Measurements from ENCODE around the gene ACACB.

Gene ACACB

DNA sequence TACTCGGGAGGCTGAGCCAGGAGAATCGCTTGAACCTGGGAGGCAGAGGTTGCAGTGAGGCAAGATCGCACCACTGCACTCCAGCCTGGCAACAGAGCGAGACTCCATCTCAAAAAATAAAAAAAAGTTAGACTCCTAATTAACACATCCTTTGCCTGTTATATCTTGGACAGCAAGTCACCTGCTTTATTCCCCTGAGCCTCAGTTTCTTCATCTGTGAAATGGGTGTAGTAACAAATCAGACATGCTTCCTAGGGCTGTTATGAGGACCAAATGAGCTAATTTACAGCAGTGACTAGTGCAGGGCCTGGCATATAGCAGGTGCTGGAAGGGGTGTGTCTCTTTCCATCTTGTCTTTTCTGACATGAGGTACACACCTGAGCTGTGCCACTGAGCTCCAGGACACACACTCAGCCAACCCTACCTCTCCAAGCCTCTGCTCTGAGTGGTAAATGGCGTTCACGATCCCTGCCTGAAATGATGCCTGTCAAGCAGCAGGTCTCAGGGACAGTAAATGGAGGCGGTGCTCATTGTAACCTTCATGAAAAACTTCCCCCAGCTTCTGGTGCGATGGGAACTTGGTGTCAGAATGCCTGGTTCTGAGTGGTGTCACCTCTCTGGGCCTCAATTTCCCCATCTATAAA, 161.0 kb downstream of the ACACB start:
- TF ChIP-seq, protein P1, sequence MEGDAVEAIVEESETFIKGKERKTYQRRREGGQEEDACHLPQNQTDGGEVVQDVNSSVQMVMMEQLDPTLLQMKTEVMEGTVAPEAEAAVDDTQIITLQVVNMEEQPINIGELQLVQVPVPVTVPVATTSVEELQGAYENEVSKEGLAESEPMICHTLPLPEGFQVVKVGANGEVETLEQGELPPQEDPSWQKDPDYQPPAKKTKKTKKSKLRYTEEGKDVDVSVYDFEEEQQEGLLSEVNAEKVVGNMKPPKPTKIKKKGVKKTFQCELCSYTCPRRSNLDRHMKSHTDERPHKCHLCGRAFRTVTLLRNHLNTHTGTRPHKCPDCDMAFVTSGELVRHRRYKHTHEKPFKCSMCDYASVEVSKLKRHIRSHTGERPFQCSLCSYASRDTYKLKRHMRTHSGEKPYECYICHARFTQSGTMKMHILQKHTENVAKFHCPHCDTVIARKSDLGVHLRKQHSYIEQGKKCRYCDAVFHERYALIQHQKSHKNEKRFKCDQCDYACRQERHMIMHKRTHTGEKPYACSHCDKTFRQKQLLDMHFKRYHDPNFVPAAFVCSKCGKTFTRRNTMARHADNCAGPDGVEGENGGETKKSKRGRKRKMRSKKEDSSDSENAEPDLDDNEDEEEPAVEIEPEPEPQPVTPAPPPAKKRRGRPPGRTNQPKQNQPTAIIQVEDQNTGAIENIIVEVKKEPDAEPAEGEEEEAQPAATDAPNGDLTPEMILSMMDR (IDR thresholded peaks at IDR 0.05) = no peak
- Histone ChIP-seq H3K27ac (no peak overlapping the region), H3K4me3 (ENCODE audit: low read depth in 1 of 2, low read length in 1 of 2) (no peak overlapping the region), H3K4me1 (ENCODE audit: control insufficient read depth in 1 of 2, insufficient read depth in 1 of 2, low read depth in 1 of 2, low read length in 1 of 2) (peaks cover 11 to 14% of the 10 kb centered on the region in 2 experiments), H3K27me3 (peaks cover 9% of the 10 kb centered on the region), H3K9me3 (no peaks in the 10 kb centered on the region), H3K36me3 (no peaks in the 10 kb centered on the region)

DNA sequence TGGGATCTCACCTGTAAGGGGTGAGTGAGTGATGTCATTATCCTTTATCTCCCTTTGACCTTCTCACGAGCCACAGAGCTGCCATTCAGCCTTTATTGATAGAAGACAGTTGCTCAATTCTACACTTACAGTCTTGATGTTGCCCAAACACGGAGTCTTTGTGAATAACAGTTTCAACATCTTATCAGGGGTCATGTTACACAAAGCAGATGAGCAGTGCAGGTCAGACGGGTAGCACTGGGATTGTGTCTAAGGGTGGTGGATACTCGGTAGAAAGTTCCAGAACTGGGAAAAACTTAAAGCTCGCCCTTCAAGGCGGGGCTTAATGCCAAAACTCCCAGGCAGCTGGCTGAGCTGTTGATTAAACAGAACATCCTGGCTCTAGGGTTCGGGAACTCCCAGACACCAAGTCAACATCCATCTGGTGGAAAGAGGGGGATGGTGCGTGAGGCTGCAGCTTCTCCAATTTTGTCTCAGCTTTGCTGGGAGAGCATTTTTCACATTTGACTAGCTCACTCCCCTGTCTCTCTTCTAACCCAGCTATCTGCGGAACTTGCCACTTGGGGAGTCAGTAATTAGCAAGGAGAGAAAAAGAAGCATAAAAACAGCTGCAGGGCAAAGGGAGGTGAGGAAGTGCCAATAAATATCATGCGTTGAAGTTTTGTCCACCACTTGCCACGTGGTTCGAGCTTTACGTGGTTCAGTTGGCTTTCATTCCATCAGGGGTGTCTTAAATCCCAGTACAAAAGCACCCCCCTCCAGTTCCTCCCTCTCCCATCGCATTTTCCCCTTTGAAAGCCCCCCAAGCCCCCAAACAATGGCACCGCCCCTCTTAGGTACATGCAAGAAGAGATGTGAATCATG, 161.7 kb downstream of the ACACB start:
- no peaks in the 10 kb centered on the region for H3K36me3 ChIP-seq
- H3K4me1 ChIP-seq (ENCODE audit: control insufficient read depth in 1 of 2, insufficient read depth in 1 of 2, low read depth in 1 of 2, low read length in 1 of 2) = peaks cover 11 to 14% of the 10 kb centered on the region in 2 experiments
- peaks cover 5% of the 10 kb centered on the region for H3K27me3 ChIP-seq
- no peaks in the 10 kb centered on the region for H3K9me3 ChIP-seq
- TF ChIP-seq, protein P1 (IDR thresholded peaks at IDR 0.05) = no peak
- no peak overlapping the region for H3K4me3 ChIP-seq (ENCODE audit: low read depth in 1 of 2, low read length in 1 of 2)
- no peak overlapping the region for H3K27ac ChIP-seq

DNA sequence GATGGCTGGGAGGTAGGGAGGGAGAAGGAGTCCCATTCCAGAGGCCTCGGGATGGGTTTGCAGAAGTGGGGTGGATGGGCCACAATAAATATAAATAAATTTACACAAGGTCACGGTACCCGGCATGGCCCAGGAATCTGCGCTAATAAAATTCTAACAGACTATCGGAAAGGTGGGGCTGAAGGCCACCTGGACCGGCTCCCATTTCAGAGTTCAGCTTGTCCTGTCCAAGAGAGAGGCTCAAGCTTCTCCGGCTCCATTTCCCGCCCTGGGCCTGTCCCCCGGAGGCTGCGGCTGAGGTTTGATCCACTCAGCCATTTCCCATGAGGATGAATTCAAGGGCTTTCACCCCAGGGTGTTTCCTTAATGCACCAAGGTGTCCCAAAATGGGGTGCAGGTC, 162.5 kb downstream of the ACACB start:
- no peak overlapping the region for H3K27ac ChIP-seq
- TF ChIP-seq, protein P1 (IDR thresholded peaks at IDR 0.05) = no peak
- H3K4me3 ChIP-seq (ENCODE audit: low read depth in 1 of 2, low read length in 1 of 2) = no peak overlapping the region
- H3K27me3 ChIP-seq = no peaks in the 10 kb centered on the region
- peaks cover 11 to 14% of the 10 kb centered on the region in 2 experiments for H3K4me1 ChIP-seq (ENCODE audit: control insufficient read depth in 1 of 2, insufficient read depth in 1 of 2, low read depth in 1 of 2, low read length in 1 of 2)
- no peaks in the 10 kb centered on the region for H3K9me3 ChIP-seq
- H3K36me3 ChIP-seq = no peaks in the 10 kb centered on the region

DNA sequence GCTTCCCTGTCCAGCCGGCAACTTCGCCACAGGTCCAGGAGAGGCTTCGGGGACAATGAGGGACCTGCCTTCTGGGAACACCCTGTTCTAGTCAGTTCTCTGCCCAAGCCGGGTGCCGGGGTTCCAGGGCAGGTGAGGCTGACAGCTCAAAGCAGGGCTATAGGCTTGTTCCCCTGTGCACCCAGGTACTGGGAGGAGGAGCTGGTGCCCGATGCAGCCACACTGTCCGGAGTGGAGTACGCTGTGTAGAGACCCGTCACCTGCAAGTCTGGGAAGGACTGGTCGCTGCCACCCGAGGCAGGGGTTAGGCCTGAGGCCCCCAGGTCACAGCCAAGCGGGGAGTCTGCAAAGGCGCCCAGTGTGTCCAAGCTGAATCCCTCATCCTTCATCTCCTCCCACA, 163.1 kb downstream of the ACACB start:
- H3K27me3 ChIP-seq = no peaks in the 10 kb centered on the region
- H3K9me3 ChIP-seq = no peaks in the 10 kb centered on the region
- H3K4me1 ChIP-seq (ENCODE audit: control insufficient read depth in 1 of 2, insufficient read depth in 1 of 2, low read depth in 1 of 2, low read length in 1 of 2) = peaks cover 11 to 14% of the 10 kb centered on the region in 2 experiments
- no peak overlapping the region for H3K4me3 ChIP-seq (ENCODE audit: low read depth in 1 of 2, low read length in 1 of 2)
- H3K27ac ChIP-seq = no peak overlapping the region
- no peaks in the 10 kb centered on the region for H3K36me3 ChIP-seq
- TF ChIP-seq, protein P1 (IDR thresholded peaks at IDR 0.05) = no peak

DNA sequence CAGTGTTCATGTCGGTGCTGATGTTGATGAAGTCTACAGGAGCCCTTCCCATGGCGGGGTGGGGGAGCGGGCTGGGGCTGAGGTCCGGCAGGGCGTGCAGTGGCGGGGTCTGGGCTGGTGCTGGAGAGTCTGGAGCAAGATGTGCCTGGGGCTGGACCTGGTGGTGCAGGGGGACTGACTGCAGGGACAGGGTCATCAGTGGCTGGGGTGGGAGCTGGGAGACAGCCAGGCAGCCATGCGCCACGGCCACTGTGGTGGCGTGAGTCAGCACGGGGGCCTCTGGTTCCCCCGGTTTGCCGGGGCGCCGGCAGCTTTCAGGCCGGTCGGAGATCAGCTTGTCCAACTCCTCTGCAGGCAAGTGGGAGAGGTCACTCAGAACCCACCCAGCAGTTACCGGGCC, 165.1 kb downstream of the ACACB start:
- no peaks in the 10 kb centered on the region for H3K36me3 ChIP-seq
- TF ChIP-seq, protein P1 (IDR thresholded peaks at IDR 0.05) = no peak
- H3K9me3 ChIP-seq = no peaks in the 10 kb centered on the region
- no peaks in the 10 kb centered on the region for H3K27me3 ChIP-seq
- peaks cover 11 to 14% of the 10 kb centered on the region in 2 experiments for H3K4me1 ChIP-seq (ENCODE audit: control insufficient read depth in 1 of 2, insufficient read depth in 1 of 2, low read depth in 1 of 2, low read length in 1 of 2)
- no peak overlapping the region for H3K4me3 ChIP-seq (ENCODE audit: low read depth in 1 of 2, low read length in 1 of 2)
- H3K27ac ChIP-seq = no peak overlapping the region

Measured in neutrophil (primary cell).